Brain pericyte (primary cell): ENCODE data around the gene EMC8.

Experiments
- DNase-seq: peaks from one replicate; pipeline ENCODE4 v3.0.0-alpha.2; 2012; ENCODE audit warnings: low read depth, low spot score

Gene EMC8

GRCh38 chr16:85731179-85731578, 68.2 kb downstream of the EMC8 start:
- no peak for DNase-seq

DNA sequence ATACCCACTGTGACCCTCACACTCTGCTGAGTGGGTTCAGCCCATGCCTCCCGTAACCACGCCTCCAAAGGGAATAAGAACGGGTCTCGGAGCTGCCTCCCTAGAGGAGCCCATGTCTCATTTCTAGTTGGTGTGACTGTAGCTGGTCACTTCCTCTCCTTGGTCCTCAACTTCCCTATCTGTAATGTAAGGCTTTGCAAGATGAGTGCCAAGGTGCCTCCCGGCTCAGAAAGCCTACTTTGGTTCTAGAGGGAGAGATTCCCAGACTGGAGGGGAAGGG, 69.2 kb downstream of the EMC8 start:
- no peak for DNase-seq

DNA sequence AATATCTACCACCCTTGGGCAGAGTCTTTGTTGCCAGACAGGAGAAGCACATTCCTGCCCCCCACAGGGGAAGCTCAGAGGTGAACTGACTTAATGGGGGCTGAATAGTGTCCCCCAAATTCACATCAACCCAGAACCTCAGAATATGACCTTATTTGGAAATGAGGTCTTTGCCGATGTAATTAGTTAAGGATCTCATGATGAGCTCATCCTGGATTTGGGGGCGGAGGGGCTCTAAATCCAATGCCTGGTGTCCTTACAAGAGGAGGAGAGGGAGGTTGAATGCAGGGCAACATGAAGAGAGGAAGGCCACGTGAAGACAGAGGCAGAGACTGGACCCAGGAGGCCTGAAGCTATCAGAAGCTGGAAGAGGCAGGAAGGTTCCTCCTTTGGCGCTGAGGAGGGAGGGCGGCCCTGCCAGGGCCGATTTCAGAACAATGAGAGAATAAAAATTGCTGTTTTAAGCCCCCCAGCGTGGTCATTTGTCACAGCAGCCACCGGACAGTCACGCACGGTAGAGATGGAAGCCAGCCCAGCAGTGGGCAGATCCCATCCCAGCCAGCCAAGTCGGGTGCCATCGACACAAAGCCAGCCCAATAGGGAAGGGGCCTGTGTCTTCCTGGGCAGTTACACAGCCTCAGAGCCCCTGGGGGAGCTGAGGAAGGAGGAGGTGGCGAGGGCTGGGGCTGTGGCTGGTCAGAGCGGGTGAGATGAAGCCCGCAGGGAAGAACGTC, 69.7 kb downstream of the EMC8 start:
- DNase-seq: no peak

DNA sequence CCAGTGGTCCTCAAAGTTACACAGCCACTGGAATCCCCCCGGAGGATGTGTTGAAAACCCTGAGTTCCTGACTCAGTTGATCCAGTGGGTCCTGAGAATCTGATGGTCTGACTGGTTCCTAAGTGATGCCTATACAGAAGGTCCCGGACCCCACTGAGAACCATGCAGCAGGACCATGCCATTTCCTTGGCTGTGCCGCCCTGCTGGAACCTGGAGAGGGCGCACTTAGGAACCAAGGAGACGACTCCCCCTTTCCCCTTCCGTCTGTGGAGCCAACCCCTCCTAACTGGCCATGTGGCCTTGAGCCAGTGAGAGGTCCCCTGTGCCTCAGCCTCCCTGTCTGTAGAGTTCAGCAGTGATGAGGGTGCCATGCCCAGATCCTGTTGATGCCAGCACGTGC, 70.5 kb downstream of the EMC8 start:
- DNase-seq: no peak
